HTERT RPE-1 (cell line): Measurements from ENCODE around the gene SPTBN2.

Experiments used
- in situ Hi-C: fragments of 300-500 bp; cut with MboI; formaldehyde crosslinking; loops from 4 replicates; pipeline ENCODE4 v1.14.3; 2020; ENCODE audit warnings: low sequenced_read_pairs

SPTBN2 gene

DNA sequence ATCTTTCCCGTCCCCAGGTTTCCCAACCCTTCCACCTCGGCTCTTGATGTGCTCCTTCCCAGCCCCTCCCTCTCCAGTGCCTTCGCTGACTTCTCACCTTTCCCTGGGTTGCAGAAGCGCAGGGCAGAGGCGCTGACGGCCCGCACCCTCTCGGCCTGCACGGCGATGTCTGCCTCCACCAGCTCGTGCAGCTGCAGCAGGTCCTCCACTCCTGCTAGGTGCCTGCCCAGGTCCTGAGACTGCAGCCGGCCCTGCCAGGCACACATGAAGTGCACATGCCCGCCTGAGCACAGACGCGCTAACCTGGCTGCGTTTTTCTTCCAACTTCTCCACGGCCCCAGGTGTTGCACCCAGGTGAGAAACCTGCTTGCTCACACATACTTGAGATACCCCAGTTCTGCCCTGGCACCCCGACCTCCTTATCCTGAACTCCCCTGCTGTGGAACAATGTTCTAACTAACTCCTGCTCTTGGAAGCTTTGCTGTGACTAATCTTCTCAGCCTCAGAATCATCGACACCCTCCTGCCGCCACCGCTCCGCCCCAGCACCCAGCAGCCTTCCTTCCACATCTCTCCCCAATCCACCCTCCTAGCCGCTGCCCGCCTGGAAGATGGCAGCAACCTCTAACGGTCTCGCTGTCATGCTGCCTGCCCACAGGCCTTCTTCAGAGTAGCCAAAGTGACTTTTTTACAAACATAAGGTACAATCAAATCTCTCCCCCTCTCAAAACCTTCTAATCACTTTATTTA is 23.3 kb downstream of the SPTBN2 start:
- in situ Hi-C loops = no loop called here

GRCh38 chr11:66704659-66705360 is 24.2 kb downstream of the SPTBN2 start:
- in situ Hi-C loops = no loop called here

GRCh38 chr11:66701432-66702240 is 27.4 kb downstream of the SPTBN2 start:
- in situ Hi-C loops = no loop called here

- in situ Hi-C loops = no loop called here
These were observed 28.3 kb downstream of the SPTBN2 start for GRCh38 chr11:66700742-66701141.

DNA sequence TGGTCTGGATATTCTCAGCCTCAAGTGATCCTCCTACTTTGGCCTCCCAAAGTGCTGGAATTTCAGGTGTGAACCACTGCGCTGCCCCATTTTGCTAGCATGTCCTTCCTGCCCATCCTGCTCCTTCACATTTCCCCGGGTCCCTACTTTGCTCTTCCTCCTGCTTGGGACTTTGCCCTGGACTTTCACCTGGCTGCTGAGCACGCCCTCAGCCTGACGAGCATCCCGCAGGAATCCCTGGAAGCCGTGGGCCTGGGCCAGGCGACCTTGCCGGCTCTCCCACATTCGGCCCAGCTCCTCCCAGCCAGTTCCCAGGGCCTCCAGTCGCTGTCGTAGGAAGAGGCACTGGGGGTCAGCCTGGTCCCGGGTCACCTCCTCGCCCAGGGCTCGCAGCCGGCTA is 28.7 kb downstream of the SPTBN2 start:
- in situ Hi-C loops = no loop called here

- in situ Hi-C loops = no loop called here
These were observed 30.5 kb downstream of the SPTBN2 start for GRCh38 chr11:66698491-66698890.

DNA sequence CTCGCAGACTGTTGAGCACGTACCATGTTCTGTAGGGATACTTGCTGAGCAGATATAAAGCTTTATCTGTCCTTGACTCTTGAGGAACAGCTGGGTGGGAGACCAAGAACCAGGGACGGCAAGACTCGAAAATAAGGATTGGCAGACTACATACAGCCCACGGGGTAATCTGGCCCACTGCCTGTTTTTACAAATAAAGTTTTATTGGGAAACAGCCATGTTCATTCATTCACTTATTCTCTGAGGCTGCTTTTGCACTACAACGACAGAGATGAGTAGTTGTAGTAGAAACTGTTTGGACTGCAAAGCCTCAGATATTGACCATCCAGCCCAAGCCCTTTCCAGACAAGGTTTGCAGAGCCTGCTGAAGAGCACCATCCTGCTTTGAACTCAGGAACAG is 31.0 kb downstream of the SPTBN2 start:
- in situ Hi-C loops = no loop called here

GRCh38 chr11:66696146-66696545 is 32.9 kb downstream of the SPTBN2 start:
- in situ Hi-C loops = no loop called here

DNA sequence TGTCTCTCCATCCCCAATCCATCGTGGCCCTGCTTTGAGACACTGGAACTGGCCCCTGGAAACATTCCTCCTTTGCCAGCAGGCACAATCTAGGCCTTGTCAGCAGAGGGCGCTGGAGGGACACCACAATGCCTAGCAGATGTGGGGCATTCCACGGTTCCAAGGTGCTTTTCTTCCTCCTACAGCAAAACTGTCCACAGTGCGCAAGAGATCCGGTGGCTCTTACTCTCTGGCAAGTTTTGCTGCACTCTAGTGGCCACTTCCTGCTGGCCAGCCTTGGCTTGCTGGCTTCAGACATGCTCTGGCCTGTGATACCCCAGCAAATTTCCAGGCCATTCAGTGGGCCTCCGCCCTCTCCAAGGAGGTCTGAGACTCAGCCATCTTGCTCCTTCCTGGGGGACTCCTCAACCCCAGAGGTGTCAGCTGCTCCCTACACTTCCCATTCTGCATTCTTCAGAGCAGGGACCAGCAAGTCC is 34.2 kb downstream of the SPTBN2 start:
- in situ Hi-C loops = no loop called here

GRCh38 chr11:66694056-66694410 is 35.0 kb downstream of the SPTBN2 start:
- in situ Hi-C loops = no loop called here

- in situ Hi-C loops = no loop called here
These were observed 35.5 kb downstream of the SPTBN2 start for GRCh38 chr11:66693356-66694055.

DNA sequence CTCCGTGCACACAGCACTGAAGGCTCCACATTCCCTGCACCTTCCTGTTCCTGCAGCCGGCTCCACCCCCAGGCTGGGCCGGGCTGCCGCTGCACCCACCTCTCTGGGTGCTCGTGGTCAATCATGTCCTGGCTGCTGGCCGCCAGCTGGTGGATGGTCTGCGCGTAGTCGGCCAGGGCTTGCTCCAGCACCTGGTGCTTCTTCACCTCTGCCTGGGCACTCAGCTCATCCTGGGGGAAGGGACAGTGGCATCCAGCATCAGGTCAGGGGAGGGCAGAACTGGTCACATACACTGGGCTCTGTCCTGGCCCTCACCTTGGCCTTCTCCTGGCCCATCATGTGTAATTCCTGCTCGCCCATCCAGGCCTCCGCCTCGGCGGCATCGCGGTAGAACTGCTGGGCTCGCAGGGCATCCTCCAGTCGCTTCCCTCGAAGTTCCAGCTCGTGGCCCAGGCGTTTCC is 36.1 kb downstream of the SPTBN2 start:
- in situ Hi-C loops = no loop called here

GRCh38 chr11:66692446-66692845 is 36.6 kb downstream of the SPTBN2 start:
- in situ Hi-C loops = no loop called here

DNA sequence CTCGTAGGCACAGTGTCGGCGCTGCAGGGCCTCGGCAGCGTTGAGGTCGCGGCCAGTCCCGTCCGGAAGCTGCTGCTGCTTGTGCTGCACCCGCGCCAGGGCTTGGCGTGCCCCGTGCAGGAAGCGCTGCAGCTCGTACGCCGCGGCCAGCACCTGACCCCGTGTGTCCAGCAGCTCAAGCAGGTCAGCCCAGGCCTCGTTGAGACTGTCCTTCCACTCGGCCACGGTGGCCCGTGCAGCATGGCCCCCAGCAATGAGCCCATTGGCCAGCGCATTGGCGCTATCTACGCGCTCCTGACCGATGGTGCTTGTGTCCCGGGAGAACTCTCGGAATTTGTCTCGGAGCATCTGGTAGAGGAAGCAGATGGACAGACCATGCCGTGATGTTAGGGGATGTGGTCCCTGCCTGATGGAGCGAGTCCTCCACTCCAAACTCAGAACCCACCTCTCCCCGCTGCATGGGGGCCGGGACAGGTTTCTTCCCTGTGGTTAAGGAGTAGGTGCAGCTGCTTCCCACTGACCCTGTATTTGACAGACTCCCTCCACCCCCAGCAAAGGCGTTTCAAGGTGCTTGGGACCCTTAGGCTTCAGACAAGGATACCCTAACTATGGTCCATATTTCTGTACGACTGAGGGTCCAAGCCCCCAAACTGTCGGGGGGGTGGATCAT is 37.6 kb downstream of the SPTBN2 start:
- in situ Hi-C loops = no loop called here

GRCh38 chr11:66689661-66690590 is 39.1 kb downstream of the SPTBN2 start:
- in situ Hi-C loops = no loop called here

- in situ Hi-C loops = no loop called here
These were observed 40.2 kb downstream of the SPTBN2 start for GRCh38 chr11:66688561-66689534.

DNA sequence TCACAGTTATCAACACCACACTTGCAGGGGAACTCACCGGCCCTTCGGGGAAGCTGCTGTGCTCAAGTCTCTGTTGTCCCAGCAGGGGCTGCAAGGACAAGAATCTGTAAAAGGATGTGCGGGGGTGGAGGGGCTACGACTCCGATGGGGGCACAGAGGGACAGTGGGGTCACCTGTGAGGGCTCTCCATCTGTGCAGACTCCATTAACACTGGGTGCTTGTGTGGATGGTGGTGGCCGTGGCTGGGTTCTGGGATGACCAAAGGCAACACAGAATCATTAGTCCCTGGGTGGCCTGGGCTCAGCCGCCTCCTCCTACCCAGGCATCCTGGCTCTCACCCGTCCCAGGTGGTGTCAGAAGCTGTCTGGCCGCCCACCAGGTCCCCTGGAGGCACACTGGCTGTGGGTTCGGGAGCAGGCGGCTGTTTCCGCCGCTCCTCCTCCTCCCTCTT is 41.2 kb downstream of the SPTBN2 start:
- in situ Hi-C loops = no loop called here
